Neural cell (in vitro differentiated cells): Measurements from ENCODE around the gene HS2ST1. TPM values are rescaled to one million over a fixed set of nuclear protein-coding genes. Genes with fewer than 3 reads are reported as not detected.

Source experiments
- H2AFZ ChIP-seq: fragments of 200-600, 300-800 bp; sonication (generic), shearing (Covaris generic); 2 replicates; pipeline ENCODE4 v1.6.0; 2014; ENCODE audit warnings: low read depth, mild to moderate bottlenecking, antibody characterized with exemption, low read length, moderate library complexity
- H3F3A ChIP-seq: fragments of 200-600 bp; shearing (Covaris generic); 2 replicates; pipeline ENCODE4 v1.6.1; 2016; ENCODE audit warnings: mild to moderate bottlenecking, moderate library complexity, mixed read lengths, antibody characterized with exemption, low read length; ENCODE audit not compliant: insufficient read depth, poor library complexity, severe bottlenecking
- H3K27ac ChIP-seq: fragments of 200-600, 300-800 bp; sonication (generic), shearing (Covaris generic); 2 replicates; pipeline ENCODE4 v1.5.1; 2014; ENCODE audit warnings: mild to moderate bottlenecking, low read length, moderate library complexity
- H3K27me3 ChIP-seq: fragments of 300-800, 200-600 bp; sonication (generic), shearing (Covaris generic); 2 replicates; pipeline ENCODE4 v1.6.0; 2014; ENCODE audit warnings: mild to moderate bottlenecking, low read depth, low read length, moderate library complexity; ENCODE audit not compliant: insufficient read depth
- H3K36me3 ChIP-seq: fragments of 300-800, 200-600 bp; sonication (generic), shearing (Covaris generic); 2 replicates; pipeline ENCODE4 v1.5.1; 2014; ENCODE audit warnings: mild to moderate bottlenecking, antibody characterized with exemption, low read length, moderate library complexity; ENCODE audit not compliant: insufficient read depth
- H3K4me2 ChIP-seq: fragments of 300-800, 200-600 bp; sonication (generic), shearing (Covaris generic); 2 replicates; pipeline ENCODE4 v1.6.0; 2014; ENCODE audit warnings: mild to moderate bottlenecking, low read length
- H3K4me3 ChIP-seq: fragments of 300-800, 200-600 bp; sonication (generic), shearing (Covaris generic); 2 replicates; pipeline ENCODE4 v1.5.1; 2014; ENCODE audit warnings: mild to moderate bottlenecking, low read length, moderate library complexity
- H3K79me2 ChIP-seq: fragments of 200-600 bp; shearing (Covaris generic); replicated peaks from 2 replicates; pipeline ENCODE4 v1.6.0; 2014; ENCODE audit warnings: mild to moderate bottlenecking, low read length, moderate library complexity; ENCODE audit not compliant: insufficient read depth
- H3K9ac ChIP-seq: fragments of 300-800, 200-600 bp; sonication (generic), shearing (Covaris generic); 2 replicates; pipeline ENCODE4 v1.6.1; 2016; ENCODE audit warnings: mild to moderate bottlenecking, low read length, mixed read lengths
- H3K9me2 ChIP-seq: fragments of 200-600 bp; shearing (Covaris generic); 2 replicates; pipeline ENCODE4 v1.6.1; 2016; ENCODE audit warnings: mild to moderate bottlenecking, low read length, mixed read lengths; ENCODE audit not compliant: insufficient read depth
- H3K9me3 ChIP-seq: fragments of 200-600, 300-800 bp; sonication (generic), shearing (Covaris generic); 2 replicates; pipeline ENCODE4 v1.6.1; 2016; ENCODE audit warnings: mild to moderate bottlenecking, mixed run types, low read length, moderate library complexity, mixed read lengths
- H4K20me1 ChIP-seq: fragments of 200-600 bp; shearing (Covaris generic); 2 replicates; pipeline ENCODE4 v1.6.1; 2016; ENCODE audit warnings: mild to moderate bottlenecking, mixed run types; ENCODE audit not compliant: insufficient read depth
- EP300 ChIP-seq: fragments of 450-650 bp; conservative IDR thresholded peaks from 2 replicates; pipeline ENCODE4 v1.6.1; 2014; ENCODE audit warnings: antibody characterized with exemption, mild to moderate bottlenecking, moderate library complexity; ENCODE audit not compliant: poor library complexity, severe bottlenecking
- EZH2 ChIP-seq: fragments of 200-600, 300-800 bp; shearing (Covaris generic), sonication (generic); IDR thresholded peaks from 2 replicates; pipeline ENCODE4 v1.6.1; 2014; ENCODE audit warnings: antibody characterized with exemption, low read length, borderline replicate concordance, mild to moderate bottlenecking; ENCODE audit not compliant: insufficient read depth, poor library complexity, severe bottlenecking
- MXI1 ChIP-seq: fragments of 450-650 bp; conservative IDR thresholded peaks from 2 replicates; pipeline ENCODE4 v1.6.1; 2014; ENCODE audit warnings: antibody characterized with exemption, mild to moderate bottlenecking; ENCODE audit not compliant: poor library complexity, severe bottlenecking
- POLR2AphosphoS5 ChIP-seq: IDR thresholded peaks from 2 replicates; pipeline ENCODE4 v1.6.1; 2012
- RAD21 ChIP-seq: fragments of 450-650 bp; conservative IDR thresholded peaks from 2 replicates; pipeline ENCODE4 v1.6.1; 2014; ENCODE audit warnings: antibody characterized with exemption, mild to moderate bottlenecking, moderate library complexity
- REST ChIP-seq: IDR thresholded peaks from 2 replicates; pipeline ENCODE4 v1.6.1; 2012; ENCODE audit warnings: borderline replicate concordance
- SMC3 ChIP-seq: fragments of 450-650 bp; conservative IDR thresholded peaks from 2 replicates; pipeline ENCODE4 v1.6.1; 2014; ENCODE audit warnings: antibody characterized with exemption, mild to moderate bottlenecking, moderate library complexity; ENCODE audit not compliant: poor library complexity
- TAF1 ChIP-seq: IDR thresholded peaks from 2 replicates; pipeline ENCODE4 v1.6.1; 2012; ENCODE audit warnings: low read depth
- polyA plus RNA-seq: library from polyadenylated mRNA; depleted of rRNA; stranded (reverse); fragments of >200 nt; gene quantifications from 2 replicates; pipeline ENCODE4 v1.2.3, GENCODE V29; 2014
- TF ChIP-seq, protein P1 (sequence below): fragments of 450-650 bp; IDR thresholded peaks from 2 replicates; pipeline ENCODE4 v1.5.1; 2014; ENCODE audit warnings: antibody characterized with exemption, mild to moderate bottlenecking, moderate library complexity; ENCODE audit not compliant: poor library complexity, severe bottlenecking

The HS2ST1 gene
- polyA plus RNA-seq, 1 donor from 2014 or later = 24.7 TPM

DNA sequence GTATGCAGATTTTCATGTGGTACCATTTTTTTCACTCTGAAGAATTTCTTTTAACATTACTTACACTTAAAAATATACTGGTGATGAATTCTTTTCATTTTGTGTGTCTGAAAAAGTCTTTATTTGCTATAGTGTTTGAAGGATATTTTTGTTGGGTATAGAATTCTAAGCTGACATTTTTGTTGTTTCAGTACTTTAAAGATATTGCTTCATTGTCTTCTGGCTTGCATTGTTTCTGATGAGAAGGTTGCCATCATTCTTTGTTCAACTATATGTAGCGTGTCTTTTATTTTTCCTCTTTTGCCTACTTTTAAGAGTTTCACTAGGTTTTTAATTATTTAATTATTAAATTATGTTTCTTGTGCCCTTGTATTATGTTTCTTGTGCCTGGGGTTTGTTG, 8.0 kb downstream of the HS2ST1 start:
- H3K27me3 ChIP-seq = no peaks in the 10 kb centered on the region
- peaks cover 55% of the 10 kb centered on the region for H3K79me2 ChIP-seq
- no peaks in the 10 kb centered on the region for H4K20me1 ChIP-seq
- no peak overlapping the region for H3K9ac ChIP-seq
- no peak for TF ChIP-seq EZH2
- no peak for TF ChIP-seq SMC3
- TF ChIP-seq RAD21 = no peak
- TF ChIP-seq MXI1 = no peak
- TF ChIP-seq REST = no peak
- TF ChIP-seq EP300 = no peak
- TF ChIP-seq, protein P1, sequence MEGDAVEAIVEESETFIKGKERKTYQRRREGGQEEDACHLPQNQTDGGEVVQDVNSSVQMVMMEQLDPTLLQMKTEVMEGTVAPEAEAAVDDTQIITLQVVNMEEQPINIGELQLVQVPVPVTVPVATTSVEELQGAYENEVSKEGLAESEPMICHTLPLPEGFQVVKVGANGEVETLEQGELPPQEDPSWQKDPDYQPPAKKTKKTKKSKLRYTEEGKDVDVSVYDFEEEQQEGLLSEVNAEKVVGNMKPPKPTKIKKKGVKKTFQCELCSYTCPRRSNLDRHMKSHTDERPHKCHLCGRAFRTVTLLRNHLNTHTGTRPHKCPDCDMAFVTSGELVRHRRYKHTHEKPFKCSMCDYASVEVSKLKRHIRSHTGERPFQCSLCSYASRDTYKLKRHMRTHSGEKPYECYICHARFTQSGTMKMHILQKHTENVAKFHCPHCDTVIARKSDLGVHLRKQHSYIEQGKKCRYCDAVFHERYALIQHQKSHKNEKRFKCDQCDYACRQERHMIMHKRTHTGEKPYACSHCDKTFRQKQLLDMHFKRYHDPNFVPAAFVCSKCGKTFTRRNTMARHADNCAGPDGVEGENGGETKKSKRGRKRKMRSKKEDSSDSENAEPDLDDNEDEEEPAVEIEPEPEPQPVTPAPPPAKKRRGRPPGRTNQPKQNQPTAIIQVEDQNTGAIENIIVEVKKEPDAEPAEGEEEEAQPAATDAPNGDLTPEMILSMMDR = no peak
- TF ChIP-seq TAF1 = no peak
- no peak for TF ChIP-seq POLR2AphosphoS5
- H3K36me3 ChIP-seq = no peaks in the 10 kb centered on the region
- peaks cover 6% of the 10 kb centered on the region for H3K9me3 ChIP-seq
- H3K9me2 ChIP-seq = no peaks in the 10 kb centered on the region
- H3F3A ChIP-seq = no peaks in the 10 kb centered on the region
- no peak overlapping the region for H3K4me3 ChIP-seq
- no peak overlapping the region for H3K4me2 ChIP-seq
- H3K27ac ChIP-seq = no peak overlapping the region
- H2AFZ ChIP-seq = no peak overlapping the region

GRCh38 chr1:86924324-86924960, 10.0 kb downstream of the HS2ST1 start:
- Histone ChIP-seq H3K79me2 (peaks cover 47% of the 10 kb centered on the region), H3K9me3 (peaks cover 6% of the 10 kb centered on the region), H3K27ac (no peak overlapping the region), H4K20me1 (no peaks in the 10 kb centered on the region), H3K4me3 (no peak overlapping the region), H3F3A (no peaks in the 10 kb centered on the region), H3K27me3 (no peaks in the 10 kb centered on the region), H2AFZ (no peak overlapping the region), H3K9me2 (no peaks in the 10 kb centered on the region), H3K9ac (no peak overlapping the region), H3K4me2 (no peak overlapping the region), H3K36me3 (no peaks in the 10 kb centered on the region)
- no peak for TF ChIP-seq EZH2
- no peak for TF ChIP-seq MXI1
- TF ChIP-seq, protein P1 = no peak
- TF ChIP-seq POLR2AphosphoS5 = no peak
- TF ChIP-seq REST = no peak
- TF ChIP-seq TAF1 = no peak
- no peak for TF ChIP-seq SMC3
- no peak for TF ChIP-seq RAD21
- TF ChIP-seq EP300 = no peak
